SH-SY5Y (cell line): Measurements from ENCODE around the gene ELOVL1.

Experiments used
- GATA2 ChIP-seq: IDR thresholded peaks from 2 replicates; pipeline ENCODE4 v1.6.1; 2011; ENCODE audit warnings: mild to moderate bottlenecking, low read depth, low read length
- GATA3 ChIP-seq: IDR thresholded peaks from 2 replicates; pipeline ENCODE4 v1.6.1; 2011; ENCODE audit warnings: low read depth, mild to moderate bottlenecking, low read length, moderate library complexity

DNA sequence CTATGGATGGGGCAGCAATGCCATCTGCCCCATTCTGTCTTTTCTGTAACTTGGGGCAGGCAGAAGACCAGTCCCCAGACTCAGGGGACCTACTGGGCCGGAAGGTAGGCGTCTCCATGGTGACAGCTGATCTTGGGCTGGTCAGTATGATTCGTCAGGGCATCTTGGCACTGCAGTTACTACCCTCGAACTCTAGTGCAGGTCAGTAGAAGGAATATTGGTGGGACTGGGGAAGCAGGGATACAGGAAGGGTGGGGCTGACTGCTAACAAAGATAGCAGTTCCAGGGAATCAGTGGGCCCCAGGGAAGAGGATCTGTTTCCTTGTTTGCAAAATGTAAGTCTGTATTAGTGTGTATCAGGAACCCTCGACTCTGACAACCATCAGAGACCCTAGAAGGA, 48.1 kb upstream of the ELOVL1 start:
- TF ChIP-seq GATA2 (no peak), GATA3 (no peak)
